A673 (cell line): ENCODE measurements around the gene SUCLG2. TPM values are rescaled to one million over a fixed set of nuclear protein-coding genes. Genes with fewer than 3 reads are reported as not detected.

Experiments
- BruUV-seq: library from RNA; stranded (reverse); fragments of 400-500 nt; replicated peaks from 2 replicates; lab custom pipeline; 2021; lab: Mats Ljungman, UMichigan
- CTCF ChIA-PET: fragments of 300-600 bp; sonication (Branson Sonifier 250); formaldehyde crosslinking; loops from one replicate; lab custom pipeline; 2022; ENCODE audit warnings: antibody characterized with exemption; lab: Charles Lee
- POLR2A ChIA-PET: fragments of 300-600 bp; sonication (Branson Sonifier 250); formaldehyde crosslinking; loops from one replicate; lab custom pipeline; 2022; ENCODE audit warnings: antibody characterized with exemption; ENCODE audit not compliant: low non-redundant PET; lab: Charles Lee
- DNase-seq: peaks from one replicate; pipeline ENCODE4 v3.0.0-alpha.2; 2015; ENCODE audit warnings: low spot score
- H3K27ac ChIP-seq: fragments of 200-600 bp; sonication (generic); 2 replicates; pipeline ENCODE4 v1.5.1; 2016; ENCODE audit warnings: mixed run types, low read depth, mild to moderate bottlenecking, mixed read lengths, antibody characterized with exemption, low read length; ENCODE audit not compliant: poor library complexity, severe bottlenecking
- H3K27me3 ChIP-seq: fragments of 200-600 bp; sonication (generic); replicated peaks from 2 replicates; pipeline ENCODE4 v1.6.1; 2017; ENCODE audit warnings: mixed run types, low read depth, mild to moderate bottlenecking, mixed read lengths, antibody characterized with exemption, low read length; ENCODE audit not compliant: insufficient read depth, poor library complexity
- H3K36me3 ChIP-seq: fragments of 200-600 bp; sonication (generic); 2 replicates; pipeline ENCODE4 v1.6.1; 2016; ENCODE audit warnings: mixed run types, mild to moderate bottlenecking, mixed read lengths, antibody characterized with exemption, low read length; ENCODE audit not compliant: insufficient read depth, poor library complexity, severe bottlenecking
- H3K4me1 ChIP-seq: fragments of 200-600 bp; sonication (generic); 2 replicates; pipeline ENCODE4 v1.6.1; 2017; ENCODE audit warnings: mixed run types, mild to moderate bottlenecking, mixed read lengths, antibody characterized with exemption, low read length; ENCODE audit not compliant: insufficient read depth, poor library complexity, severe bottlenecking
- H3K4me3 ChIP-seq: fragments of 200-600 bp; sonication (generic); 2 replicates; pipeline ENCODE4 v1.5.1; 2016; ENCODE audit warnings: low read depth, mixed run types, mild to moderate bottlenecking, mixed read lengths, low read length; ENCODE audit not compliant: poor library complexity, severe bottlenecking
- H3K9me3 ChIP-seq: fragments of 200-600 bp; sonication (generic); 2 replicates; pipeline ENCODE4 v1.6.1; 2016; ENCODE audit warnings: mixed run types, low read depth, mild to moderate bottlenecking, mixed read lengths, antibody characterized with exemption, low read length; ENCODE audit not compliant: poor library complexity, severe bottlenecking
- EZH2 ChIP-seq: fragments of 200-600 bp; sonication (generic); IDR thresholded peaks from 2 replicates; pipeline ENCODE4 v1.6.1; 2017; ENCODE audit warnings: borderline replicate concordance, low read depth, mild to moderate bottlenecking, mixed read lengths, antibody characterized with exemption, low read length; ENCODE audit not compliant: poor library complexity, severe bottlenecking
- intact Hi-C: fragments of 100-400 bp; cut with micrococcal nuclease; formaldehyde crosslinking; loops from one replicate; pipeline ENCODE4 v1.10.0; 2022; ENCODE audit not compliant: unreplicated experiment
- total RNA-seq: library from RNA; stranded (reverse); gene quantifications from 2 replicates; pipeline ENCODE4 v1.2.3, GENCODE V29; 2021
- TF ChIP-seq, protein P1 (sequence below): fragments of 300-800, 200-600 bp; sonication (generic); conservative IDR thresholded peaks from 2 replicates; pipeline ENCODE4 v1.5.1; 2017; ENCODE audit warnings: low read depth, mild to moderate bottlenecking, antibody characterized with exemption, low read length, moderate library complexity, mixed read lengths

Gene SUCLG2
- total RNA-seq, 1 experiment from 2014 or later: 7.4 TPM

DNA sequence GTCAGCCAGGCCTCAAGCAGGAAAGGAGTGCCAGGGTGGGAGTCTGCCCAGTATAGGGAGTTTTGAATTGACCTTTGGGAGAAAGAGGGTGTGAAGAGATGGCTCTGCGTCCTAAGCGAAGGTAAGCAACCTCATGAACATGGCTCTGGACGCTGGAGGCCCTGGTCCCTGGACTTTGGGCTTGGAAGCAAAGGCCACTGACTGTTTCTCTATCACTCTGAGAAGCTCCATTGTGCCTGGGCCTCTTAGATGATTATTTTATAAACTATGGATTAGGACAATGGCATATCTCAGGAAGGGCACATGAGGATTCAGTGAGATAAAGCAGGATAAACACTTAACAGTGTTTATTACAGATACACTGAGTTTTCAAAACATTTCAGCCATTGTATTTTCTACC, 59.0 kb downstream of the SUCLG2 start:
- intact Hi-C loops: no loop called here
- Histone ChIP-seq H3K27me3 (no peaks in the 10 kb centered on the region), H3K27ac (no peak overlapping the region), H3K4me3 (no peak overlapping the region), H3K4me1 (no peaks in the 10 kb centered on the region), H3K36me3 (no peaks in the 10 kb centered on the region), H3K9me3 (no peaks in the 10 kb centered on the region)
- no peak for TF ChIP-seq EZH2
- TF ChIP-seq, protein P1, sequence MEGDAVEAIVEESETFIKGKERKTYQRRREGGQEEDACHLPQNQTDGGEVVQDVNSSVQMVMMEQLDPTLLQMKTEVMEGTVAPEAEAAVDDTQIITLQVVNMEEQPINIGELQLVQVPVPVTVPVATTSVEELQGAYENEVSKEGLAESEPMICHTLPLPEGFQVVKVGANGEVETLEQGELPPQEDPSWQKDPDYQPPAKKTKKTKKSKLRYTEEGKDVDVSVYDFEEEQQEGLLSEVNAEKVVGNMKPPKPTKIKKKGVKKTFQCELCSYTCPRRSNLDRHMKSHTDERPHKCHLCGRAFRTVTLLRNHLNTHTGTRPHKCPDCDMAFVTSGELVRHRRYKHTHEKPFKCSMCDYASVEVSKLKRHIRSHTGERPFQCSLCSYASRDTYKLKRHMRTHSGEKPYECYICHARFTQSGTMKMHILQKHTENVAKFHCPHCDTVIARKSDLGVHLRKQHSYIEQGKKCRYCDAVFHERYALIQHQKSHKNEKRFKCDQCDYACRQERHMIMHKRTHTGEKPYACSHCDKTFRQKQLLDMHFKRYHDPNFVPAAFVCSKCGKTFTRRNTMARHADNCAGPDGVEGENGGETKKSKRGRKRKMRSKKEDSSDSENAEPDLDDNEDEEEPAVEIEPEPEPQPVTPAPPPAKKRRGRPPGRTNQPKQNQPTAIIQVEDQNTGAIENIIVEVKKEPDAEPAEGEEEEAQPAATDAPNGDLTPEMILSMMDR: no peak
- no peak for DNase-seq
- no TSS peak for BruUV-seq
- ChIA-PET POLR2A (no interaction called here), CTCF (no interaction called here)

DNA sequence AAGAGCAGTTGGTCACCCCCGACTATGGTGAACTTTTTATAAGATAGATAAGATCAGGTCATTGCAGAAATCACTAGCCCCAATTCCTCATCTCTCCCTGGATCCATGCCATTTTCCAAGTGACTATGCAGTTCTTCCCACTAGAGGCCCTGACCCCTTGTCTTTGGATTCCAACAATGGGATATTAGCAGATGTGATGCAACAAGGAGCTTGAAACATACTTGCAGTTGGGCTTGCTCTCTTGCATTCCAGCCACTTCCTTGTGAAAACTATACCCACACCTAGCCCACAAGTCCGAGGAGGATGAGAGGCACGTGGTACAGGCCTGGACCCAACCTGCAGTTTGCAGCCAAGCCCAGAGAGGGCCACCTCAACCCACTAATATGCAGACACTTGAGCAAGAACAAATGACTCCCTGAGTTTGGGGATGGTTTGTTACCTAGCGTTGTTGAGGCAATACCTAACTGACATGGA, 60.6 kb downstream of the SUCLG2 start:
- POLR2A ChIA-PET: no interaction called here
- Histone ChIP-seq H3K9me3 (no peaks in the 10 kb centered on the region), H3K4me3 (no peak overlapping the region), H3K36me3 (no peaks in the 10 kb centered on the region), H3K27ac (no peak overlapping the region), H3K27me3 (no peaks in the 10 kb centered on the region), H3K4me1 (no peaks in the 10 kb centered on the region)
- CTCF ChIA-PET: no interaction called here
- TF ChIP-seq EZH2: no peak
- TF ChIP-seq, protein P1: no peak
- no peak for DNase-seq
- BruUV-seq: no TSS peak
- intact Hi-C loops: no loop called here

DNA sequence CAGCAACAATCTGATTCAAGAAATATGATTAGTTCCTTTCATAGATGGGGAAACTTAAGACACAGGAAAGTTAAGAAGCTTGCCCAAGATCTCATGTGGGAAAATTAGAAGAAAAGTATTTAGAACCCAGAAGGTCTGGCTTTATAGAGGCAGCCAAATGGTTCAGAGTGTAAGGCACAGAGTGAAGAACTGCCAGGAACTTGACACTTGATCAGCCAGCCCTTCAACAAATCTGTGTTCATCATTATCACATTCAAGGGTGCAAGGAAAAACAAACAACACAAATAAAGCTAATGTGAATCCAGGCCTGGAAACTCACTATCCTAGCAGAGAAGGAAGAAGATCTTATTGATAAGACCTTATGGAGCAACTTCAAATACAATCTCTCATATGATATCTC, 62.4 kb downstream of the SUCLG2 start:
- CTCF ChIA-PET: no interaction called here
- Histone ChIP-seq H3K36me3 (no peaks in the 10 kb centered on the region), H3K27ac (no peak overlapping the region), H3K4me3 (no peak overlapping the region), H3K9me3 (no peaks in the 10 kb centered on the region), H3K27me3 (no peaks in the 10 kb centered on the region), H3K4me1 (no peaks in the 10 kb centered on the region)
- BruUV-seq: no TSS peak
- TF ChIP-seq, protein P1: no peak
- no peak for TF ChIP-seq EZH2
- no peak for DNase-seq
- intact Hi-C loops: no loop called here
- POLR2A ChIA-PET: no interaction called here
